ENCODE measurements around the gene CEBPZ.
"Not testable (repeated sequence)": the region's sequence is repeated elsewhere in the genome, so short reads cannot be mapped to it uniquely, and the experiment has no call there.

The CEBPZ gene

DNA sequence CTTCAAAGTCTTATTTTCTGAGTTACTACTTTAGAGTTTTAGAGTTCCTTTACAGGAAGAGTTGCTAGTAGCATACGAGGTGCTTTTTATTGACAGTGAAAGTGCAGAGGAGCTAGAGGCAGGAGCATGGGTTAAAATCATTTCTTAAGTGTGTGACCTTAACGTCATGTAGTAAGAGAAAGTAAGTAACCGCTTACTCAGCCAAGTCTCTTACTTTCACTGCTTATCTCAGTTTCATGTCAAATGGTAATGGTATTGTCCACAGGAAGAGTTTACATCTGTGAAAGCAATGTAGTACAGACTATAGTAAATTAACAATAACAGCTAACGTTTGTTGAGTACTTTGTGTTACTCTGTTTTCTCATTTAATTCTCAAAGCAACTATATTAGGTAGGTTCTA is 12.6 kb upstream of the CEBPZ start:
- TF ChIP-seq POLR2A (IDR thresholded peaks at IDR 0.05; ENCODE audit: low read length) = no peak
- no peak for TF ChIP-seq GATA1 (IDR thresholded peaks at IDR 0.05; ENCODE audit: low read depth, low read length)
- no peak for DNase-seq

DNA sequence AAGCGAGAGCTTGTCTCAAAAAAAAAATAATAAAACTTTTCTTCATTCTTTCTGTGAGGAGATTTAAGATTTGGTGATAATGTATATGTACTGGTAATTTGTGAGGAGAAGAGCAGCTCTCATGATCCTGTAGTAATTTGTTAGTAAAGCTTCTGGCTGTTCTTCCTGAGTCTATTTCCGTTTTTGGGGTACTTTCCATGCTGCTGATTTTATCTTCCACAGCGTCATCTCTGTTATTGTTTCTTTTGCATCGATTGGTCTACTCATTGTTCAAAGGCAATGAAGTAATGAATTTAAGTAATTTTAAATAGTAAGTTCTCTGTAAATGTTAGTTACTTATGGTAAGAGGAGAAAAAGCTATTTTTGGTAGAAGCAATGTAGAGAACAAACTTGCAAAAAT is 12.0 kb upstream of the CEBPZ start:
- TF ChIP-seq GATA1 (IDR thresholded peaks at IDR 0.05; ENCODE audit: low read depth, low read length) = no peak

DNA sequence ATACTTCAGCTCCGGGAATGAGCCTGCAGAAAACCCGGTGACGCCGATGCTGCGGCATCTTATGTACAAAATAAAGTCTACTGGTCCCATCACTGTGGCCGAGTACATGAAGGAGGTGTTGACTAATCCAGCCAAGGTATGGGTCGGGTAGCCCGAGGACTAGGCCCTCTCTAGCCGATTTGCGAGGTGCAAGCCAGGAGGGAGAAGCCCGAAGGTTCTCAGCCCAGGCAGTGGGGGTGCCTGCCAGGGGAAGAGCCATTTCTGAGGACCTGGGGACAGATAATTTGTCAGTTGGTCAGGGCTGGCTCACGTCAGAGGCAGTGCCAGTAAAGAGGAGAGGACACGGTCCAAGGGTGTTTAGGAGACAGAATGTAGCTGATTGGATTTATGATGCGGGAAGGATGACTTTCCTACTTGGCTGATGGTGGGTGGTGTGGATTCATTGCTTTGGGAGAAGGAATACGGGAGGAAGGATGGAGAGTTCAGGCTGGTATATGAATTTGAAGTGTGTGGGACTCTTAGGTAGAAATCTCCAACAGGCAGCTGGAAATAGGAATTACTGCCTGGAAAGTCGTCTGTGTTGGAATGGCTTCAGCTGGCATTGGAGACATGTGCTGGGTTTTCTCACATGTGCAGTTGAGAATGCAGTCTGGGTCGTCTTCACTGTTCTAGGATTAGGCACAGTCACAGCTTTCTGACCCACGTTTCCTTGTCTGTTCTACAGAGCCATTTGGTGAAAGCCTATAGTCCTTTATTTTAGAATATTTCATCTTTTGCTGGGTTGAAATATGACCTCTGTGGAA is 936 bp upstream of the CEBPZ start:
- no peak for TF ChIP-seq GATA1 (IDR thresholded peaks at IDR 0.05; ENCODE audit: low read depth, low read length)
- TF ChIP-seq POLR2A (IDR thresholded peaks at IDR 0.05; ENCODE audit: low read length) = no peak
- peak; percentile 54 to 66 for DNase-seq

More for the DNA sequence above, 12.0 kb upstream of the CEBPZ start:
- no peak for DNase-seq

DNA sequence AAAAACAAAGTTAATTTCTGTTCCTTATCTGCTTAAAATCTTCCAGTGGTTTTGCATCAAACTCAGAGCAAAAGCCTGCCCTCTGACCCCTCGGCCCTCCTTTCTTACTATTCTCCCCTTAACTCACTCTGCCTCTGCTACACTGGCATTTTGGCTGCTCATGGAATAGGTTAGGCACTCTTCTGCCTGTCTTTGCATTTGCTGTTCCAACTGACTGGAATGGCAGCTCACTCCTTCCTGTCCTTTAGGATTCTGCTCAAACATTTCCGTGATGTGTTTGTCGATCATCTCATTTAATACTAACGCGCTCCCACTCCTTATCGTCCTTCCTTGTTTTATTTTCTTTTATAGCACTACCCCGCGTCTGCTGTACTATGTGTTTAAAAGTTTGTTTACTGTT is 815 bp downstream of the CEBPZ start:
- TF ChIP-seq GATA1 (IDR thresholded peaks at IDR 0.05; ENCODE audit: low read depth, low read length) (no peak), POLR2A (IDR thresholded peaks at IDR 0.05; ENCODE audit: low read length) (no peak)
- DNase-seq = peak; percentile 34 to 55

DNA sequence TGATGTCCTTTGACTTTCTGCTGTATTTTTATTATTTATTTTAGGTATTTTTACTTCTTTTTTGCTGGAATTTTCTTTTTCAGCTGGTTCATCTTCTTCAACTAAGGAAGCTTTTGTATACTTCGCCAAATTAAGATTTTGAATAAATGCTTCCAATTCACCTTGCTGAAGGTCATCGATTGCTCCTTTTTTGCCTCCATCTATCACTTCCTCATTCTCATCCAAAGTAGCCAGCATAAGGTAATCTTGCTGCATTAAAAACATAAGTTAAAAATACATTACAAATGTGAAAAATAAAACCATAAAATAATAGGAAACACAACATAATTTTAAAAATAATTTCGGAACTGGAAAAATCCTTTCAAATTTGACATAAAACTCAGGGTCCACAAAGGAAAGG is 2.6 kb downstream of the CEBPZ start:
- TF ChIP-seq GATA1 (IDR thresholded peaks at IDR 0.05; ENCODE audit: low read depth, low read length) (no peak), POLR2A (IDR thresholded peaks at IDR 0.05; ENCODE audit: low read length) (no peak)
- no peak for DNase-seq

DNA sequence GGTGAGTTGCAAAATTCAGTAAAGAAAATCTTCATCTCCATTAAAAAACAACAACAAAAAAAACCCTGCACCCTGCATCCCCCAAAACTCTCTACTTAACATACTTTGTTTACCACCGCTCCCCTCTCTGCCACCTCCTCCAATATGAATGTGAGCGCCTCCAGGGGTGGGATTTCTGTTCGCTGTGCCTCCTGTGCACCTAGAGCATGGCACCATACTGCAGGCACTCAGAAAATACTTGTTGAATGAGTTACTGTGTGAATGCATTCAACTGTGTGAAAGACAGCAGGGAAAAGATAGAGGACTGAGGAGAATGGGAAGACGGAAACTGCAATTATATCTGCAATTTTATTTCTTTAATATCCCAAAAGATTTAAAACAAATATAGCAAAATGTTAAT is 4.5 kb downstream of the CEBPZ start:
- DNase-seq = no peak
- TF ChIP-seq POLR2A (IDR thresholded peaks at IDR 0.05; ENCODE audit: low read length) (no peak), GATA1 (IDR thresholded peaks at IDR 0.05; ENCODE audit: low read depth, low read length) (no peak)

DNA sequence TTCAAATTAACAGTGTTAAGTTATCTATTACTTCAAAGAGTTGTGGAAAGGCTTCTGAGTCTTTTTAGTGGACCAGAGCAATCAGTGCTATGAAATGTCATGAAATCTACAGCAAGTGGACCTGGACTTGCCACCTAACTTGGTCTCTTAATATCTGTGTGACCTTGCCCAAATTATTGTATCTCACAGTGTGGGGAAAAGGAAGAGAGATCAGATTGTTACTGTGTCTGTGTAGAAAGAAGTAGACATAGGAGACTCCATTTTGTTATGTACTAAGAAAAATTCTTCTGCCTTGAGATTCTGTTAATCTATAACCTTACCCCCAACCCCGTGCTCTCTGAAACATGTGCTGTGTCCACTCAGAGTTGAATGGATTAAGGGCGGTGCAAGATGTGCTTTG is 6.3 kb downstream of the CEBPZ start:
- DNase-seq = not testable (repeated sequence)

DNA sequence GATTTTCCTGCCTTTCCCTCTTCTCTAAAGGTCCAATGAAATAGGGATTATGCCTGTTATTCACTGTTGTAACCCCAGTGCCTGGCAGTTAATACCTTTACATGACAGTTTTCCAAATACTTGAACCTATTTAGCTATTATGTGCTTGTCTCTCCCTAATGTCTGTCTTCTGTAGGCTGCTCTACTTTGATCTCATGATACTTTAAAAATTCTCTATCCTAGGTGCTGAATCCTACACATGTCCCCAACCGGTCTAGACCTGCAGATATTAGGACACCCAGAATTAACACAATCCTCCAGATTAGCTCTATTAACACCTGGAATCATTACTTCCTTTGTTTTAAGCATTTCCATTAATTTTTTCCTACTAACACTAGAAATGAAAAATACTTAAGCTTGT is 7.3 kb downstream of the CEBPZ start:
- DNase-seq = no peak
- TF ChIP-seq POLR2A (IDR thresholded peaks at IDR 0.05; ENCODE audit: low read length) (no peak), GATA1 (IDR thresholded peaks at IDR 0.05; ENCODE audit: low read depth, low read length) (no peak)

DNA sequence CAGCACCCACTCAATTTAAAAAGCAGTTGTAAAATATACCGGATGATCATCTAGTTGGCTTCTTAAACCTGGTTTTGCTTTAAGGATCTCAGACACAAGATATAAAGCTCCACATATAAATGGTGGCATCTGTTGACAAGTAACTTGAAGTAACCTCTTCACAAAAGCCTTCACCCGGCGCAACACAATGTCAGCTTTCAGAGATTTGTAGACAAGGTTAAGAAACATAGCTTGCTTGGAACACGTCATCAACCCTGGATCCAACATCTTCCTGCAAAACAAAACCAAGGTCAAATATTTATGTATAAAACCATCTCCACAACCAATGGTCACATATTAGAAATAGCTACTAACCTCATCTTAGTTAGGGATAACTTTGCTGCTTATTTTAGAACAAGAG is 8.3 kb downstream of the CEBPZ start:
- DNase-seq = no peak
- TF ChIP-seq GATA1 (IDR thresholded peaks at IDR 0.05; ENCODE audit: low read depth, low read length) (no peak), POLR2A (IDR thresholded peaks at IDR 0.05; ENCODE audit: low read length) (no peak)

DNA sequence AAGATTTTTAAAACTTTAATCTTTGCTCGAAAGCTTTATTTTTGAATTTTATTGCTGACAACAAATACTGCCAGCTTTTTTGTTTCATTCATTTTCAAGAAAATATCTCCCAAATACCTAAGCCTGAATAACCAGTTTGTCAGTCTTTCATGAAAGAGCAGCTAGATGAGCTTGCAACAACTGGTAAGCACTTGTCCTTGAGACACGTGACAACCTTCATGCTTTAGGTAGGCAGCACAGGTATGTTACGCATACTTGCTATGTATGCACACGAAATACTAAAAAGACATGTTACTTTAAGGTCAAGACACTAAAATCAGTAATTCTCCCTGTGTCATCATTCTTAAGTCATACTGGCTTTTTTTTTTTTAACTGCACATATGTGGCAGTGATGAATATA is 12.3 kb downstream of the CEBPZ start:
- TF ChIP-seq POLR2A (IDR thresholded peaks at IDR 0.05; ENCODE audit: low read length) = no peak
- no peak for TF ChIP-seq GATA1 (IDR thresholded peaks at IDR 0.05; ENCODE audit: low read depth, low read length)
- DNase-seq = no peak

DNA sequence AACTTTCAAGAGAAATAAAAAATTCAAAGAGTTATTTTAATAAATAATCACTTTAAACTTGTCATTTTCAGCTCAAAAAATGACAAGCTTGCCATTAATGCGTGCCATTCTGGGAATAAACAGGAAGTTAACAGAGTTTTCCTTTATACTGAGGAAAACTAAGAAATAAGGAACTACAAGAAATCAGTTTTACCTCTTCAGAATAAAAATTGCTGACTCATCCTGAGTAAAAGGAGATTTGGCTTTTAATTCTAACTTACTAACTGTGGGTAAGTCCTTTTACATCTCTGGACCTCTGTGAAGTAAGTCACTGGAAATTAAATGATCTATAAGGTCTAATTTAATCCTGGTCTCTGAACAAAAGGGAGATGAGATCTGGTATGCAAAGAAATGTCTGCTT is 16.1 kb downstream of the CEBPZ start:
- TF ChIP-seq POLR2A (IDR thresholded peaks at IDR 0.05; ENCODE audit: low read length) = no peak
- no peak for TF ChIP-seq GATA1 (IDR thresholded peaks at IDR 0.05; ENCODE audit: low read depth, low read length)
- peak in 1 of 2 experiments; percentile 13 for DNase-seq

DNA sequence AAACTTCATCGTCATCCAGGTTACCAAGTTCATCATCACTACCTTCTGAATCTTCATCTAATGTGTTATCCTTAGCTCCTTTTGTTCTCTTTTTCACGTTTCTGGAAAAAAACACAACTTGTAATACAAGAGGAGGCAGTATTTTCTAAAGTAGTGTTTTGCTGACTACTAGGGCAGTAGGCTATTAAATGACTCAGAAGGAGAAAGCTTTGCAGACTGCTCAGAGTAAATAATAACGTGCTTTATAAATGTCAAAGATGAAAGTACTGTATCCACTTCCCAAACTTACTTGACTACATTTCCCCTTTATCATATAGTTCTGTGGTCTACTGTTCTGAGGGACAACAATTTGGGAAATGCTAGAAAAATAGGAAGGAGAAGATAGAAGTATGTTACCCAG is 19.5 kb downstream of the CEBPZ start:
- no peak for TF ChIP-seq POLR2A (IDR thresholded peaks at IDR 0.05; ENCODE audit: low read length)
- TF ChIP-seq GATA1 (IDR thresholded peaks at IDR 0.05; ENCODE audit: low read depth, low read length) = no peak
- DNase-seq = no peak

DNA sequence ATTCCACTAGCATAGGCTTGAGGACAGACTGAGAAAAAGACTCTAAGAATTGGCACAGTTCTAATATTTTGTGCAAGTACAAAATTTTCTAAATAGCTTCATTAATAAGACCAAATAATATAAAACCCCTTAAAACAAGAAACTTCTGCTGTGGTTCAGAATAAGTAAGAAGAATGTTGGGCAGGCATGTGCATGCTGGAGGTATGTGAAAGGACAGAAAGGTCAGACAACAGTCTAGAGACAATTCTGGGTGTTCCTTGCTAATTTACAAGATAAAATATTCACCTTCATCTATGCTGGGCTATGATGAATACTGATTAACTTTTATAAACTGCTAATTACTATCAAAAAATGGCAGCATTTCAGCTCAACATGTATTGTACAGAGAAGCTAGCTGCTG is 20.2 kb downstream of the CEBPZ start:
- no peak for DNase-seq
- TF ChIP-seq POLR2A (IDR thresholded peaks at IDR 0.05; ENCODE audit: low read length) (no peak), GATA1 (IDR thresholded peaks at IDR 0.05; ENCODE audit: low read depth, low read length) (no peak)

DNA sequence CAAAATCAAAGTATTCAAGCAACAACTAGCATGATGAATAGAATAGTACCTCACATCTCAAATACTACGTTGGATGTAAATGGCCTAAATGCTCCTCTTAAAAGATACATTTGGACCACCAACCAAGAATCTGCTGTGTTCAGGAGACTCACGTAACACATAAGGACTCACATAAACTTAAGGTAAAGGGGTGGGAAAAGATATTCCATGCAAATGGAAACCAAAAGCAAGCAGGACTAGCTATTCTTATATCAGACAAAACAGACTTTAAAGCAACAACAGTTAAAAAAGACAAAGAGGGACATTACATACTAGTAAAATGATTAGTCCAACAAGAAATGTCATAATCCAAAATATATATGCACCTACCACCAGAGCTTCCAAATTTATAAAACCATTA is 24.6 kb downstream of the CEBPZ start:
- not testable (repeated sequence) for DNase-seq

DNA sequence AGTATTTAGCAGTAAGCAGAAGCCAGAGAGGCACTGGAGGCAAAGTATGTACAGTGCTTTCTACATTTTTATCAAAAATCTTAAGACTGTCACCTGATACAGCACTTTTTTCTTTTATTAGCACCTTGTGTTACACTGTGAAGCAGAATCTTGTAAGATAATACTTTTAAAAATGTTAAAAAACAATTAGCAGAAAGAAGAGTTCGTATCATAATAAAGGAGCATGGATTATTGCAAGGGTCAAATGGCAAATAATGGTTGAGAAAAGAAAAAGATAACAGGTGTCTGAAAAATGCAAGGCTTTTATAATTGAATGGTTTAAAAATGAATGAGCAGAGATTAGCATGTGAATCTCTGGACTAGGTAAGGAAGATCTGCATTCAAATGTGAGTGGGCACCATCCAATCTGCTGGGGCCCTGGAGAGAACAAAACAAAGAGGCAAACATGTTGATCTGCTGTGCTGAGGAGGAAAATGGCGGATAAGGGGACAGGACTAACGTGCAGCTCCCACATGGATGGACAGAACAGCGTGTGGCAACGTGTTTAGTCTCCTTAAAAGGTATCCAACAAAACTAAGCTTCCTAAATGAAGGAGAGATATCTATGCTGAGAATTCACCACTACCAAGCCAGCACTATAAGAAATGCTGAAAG is 25.6 kb downstream of the CEBPZ start:
- DNase-seq = no peak
- TF ChIP-seq POLR2A (IDR thresholded peaks at IDR 0.05; ENCODE audit: low read length) (no peak), GATA1 (IDR thresholded peaks at IDR 0.05; ENCODE audit: low read depth, low read length) (no peak)

DNA sequence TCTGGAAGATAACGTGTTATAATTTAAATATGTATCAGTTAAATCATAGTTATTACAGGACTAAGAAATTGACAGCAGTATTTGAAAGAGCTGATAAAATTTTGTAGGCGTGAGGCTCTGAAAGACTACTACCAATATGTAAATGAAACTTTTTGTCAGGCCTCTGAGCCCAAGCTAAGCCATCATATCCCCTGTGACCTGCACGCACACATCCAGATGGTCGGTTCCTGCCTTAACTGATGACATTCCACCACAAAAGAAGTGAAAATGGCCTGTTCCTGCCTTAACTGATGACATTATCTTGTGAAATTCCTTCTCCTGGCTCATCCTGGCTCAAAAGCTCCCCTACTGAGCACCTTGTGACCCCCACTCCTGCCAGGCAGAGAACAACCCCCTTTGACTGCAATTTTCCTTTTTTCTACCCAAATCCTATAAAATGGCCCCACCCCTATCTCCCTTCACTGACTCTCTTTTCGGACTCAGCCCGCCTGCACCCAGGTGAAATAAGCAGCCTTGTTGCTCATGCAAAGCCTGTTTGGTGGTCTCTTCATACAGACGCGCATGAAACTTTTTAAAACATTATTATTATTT is 26.2 kb downstream of the CEBPZ start:
- not testable (repeated sequence) for DNase-seq
